Measurements from ENCODE around the gene IYD.
"Not testable (repeated sequence)": the region's sequence is repeated elsewhere in the genome, so short reads cannot be mapped to it uniquely, and the experiment has no call there.

Gene IYD

DNA sequence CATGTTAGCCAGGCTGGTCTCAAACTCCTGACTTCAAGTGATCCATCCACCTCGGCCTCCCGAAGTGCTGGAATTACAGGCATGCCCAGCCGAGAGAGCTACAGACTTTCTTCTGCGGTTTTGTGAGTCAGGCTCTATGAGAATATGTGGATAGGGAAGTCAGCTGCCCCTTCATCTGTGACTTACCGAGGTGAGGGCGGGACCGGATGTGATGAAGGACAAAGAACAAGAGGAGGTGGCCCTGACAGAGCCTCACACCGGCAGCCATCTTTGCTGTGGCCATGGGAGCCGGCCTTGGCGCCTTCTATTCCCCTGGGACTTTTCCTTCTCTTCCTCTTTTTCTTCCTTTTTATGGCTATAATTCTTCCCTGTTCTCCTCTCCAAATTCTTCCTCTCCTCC is 67.0 kb downstream of the IYD start:
- no peak for DNase-seq

DNA sequence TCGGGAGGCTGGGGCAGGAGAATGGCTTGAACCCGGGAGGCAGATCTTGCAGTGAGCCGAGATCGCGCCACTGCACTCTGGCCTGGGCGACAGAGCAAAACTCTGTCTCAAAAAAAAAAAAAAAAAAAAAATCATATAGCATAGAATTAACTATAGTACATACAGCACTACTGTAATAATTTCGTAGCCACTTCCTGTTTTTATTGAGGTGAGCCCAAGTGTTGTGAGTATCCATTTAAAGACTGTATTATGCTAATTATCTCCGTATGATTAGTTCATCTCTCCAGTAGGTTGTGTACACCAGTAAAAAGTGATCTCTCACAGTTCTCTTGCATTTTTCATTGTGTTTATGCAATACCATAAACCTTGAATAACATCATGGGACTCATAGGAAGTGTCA is 70.6 kb downstream of the IYD start:
- DNase-seq: no peak

- DNase-seq: no peak
Observed at GRCh38 chr6:150443621-150444020, 74.8 kb downstream of the IYD start.

GRCh38 chr6:150444308-150444707 is 75.5 kb downstream of the IYD start:
- DNase-seq: no peak

DNA sequence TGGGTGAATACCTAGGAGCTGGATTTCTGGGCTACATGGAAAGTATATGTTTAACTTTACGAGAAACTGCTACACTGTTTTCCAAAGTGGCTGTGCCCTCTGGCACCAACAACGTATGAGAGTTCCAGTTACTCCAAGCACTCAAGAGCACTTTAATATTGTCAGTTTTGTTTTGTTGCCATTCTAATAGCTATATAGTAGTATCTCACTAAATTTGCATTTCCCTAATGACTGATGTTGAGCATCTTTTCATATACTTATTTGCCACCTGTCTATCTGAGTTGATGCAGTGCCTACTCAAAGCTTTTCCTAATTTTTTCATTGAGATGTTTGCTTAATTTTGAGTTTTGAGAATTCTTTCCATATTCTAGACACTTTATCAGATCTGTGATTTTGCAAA is 76.7 kb downstream of the IYD start:
- no peak for DNase-seq

- no peak for DNase-seq
Observed at GRCh38 chr6:150448221-150448620, 79.4 kb downstream of the IYD start.

- DNase-seq: not testable (repeated sequence)
Observed at GRCh38 chr6:150449055-150449454, 80.2 kb downstream of the IYD start.

GRCh38 chr6:150450918-150451317 is 82.1 kb downstream of the IYD start:
- DNase-seq: no peak

DNA sequence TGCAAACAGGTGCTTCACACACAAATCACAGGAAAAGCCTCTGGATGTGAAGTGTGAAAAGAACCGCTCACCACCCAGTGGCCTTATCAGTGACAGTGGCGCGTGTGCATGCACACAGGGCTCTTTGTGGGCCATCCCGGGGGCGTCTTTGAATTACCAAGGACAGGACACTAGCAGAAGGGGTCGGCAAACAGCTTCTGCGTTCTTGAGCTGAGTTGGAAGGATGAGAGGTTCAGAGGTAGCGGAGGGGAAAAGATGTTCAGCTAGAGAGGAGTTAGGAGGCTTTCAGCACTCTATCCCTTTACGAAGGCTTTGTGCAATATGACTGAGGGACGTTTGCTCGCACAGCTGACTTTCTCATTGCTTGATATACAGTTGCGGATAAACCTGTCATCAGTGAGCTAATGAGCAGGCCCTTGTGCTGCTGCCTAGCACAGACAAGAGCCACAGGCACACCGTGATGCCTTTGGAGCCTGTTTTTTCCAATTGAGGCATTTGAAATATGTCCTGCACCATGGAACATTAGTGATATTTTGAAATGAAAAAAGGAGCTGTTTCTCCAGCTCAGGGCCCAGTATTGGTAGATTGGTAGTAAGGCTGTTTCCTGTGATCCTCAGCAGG is 83.1 kb downstream of the IYD start:
- no peak for DNase-seq

DNA sequence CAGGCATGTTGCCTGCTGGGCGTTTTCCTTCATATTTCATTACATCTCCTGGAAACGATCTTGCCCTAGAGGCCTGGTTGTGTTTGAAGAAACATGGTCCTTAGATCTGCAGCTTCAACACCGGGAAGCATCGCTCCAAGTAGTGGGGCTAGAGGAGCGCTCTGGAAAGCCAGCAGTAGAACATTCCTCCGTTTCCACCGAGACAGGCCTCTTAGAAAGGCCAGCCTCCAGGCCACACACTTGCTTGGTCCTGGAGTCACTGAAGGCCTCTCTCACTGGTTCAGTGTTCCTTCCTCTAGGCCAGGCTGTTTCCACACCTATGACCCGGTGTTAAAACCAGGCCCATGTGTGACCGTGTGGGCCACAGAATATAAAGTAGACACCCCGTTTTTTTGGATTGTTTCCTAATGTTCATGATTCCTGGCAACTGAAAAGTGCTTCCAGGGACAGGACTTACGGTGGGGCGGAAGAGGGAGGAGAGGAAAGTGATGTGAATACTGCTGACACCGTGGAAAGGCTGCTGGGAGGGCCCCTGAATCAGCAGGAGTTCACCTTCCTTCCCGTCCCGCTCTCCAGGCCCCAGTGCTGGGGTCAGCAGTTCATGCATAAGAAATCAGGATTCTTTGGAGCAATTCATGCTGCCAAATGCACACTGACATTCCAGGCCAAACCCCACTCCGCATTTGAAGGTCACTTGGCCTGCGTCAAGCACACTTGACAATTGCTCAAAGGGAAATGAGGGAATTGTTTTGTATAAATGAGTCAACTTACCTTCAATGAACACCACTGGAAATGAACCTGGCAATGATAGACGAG is 83.8 kb downstream of the IYD start:
- no peak for DNase-seq

GRCh38 chr6:150453357-150453756 is 84.5 kb downstream of the IYD start:
- DNase-seq: no peak
